Lung (tissue), 12 donors: ENCODE results near the gene STUM. TPM values are rescaled to one million over a fixed set of nuclear protein-coding genes. Genes with fewer than 3 reads are reported as not detected.

Source experiments
- ATAC-seq: fragments of 200-7000 bp; cut with Tn5 transposase; one replicate; pipeline ENCODE4 v1.9.1; 2020; ENCODE audit warnings: moderate number of reproducible peaks; ENCODE audit not compliant: insufficient read depth, low FRiP score
- DNase-seq, 3 donors: peaks; one replicate each; pipeline ENCODE4 v3.0.0-alpha.2; 2013 to 2017
- H3K27ac ChIP-seq, 2 donors: one replicate each; pipeline ENCODE4 v1.5.1; 2013; ENCODE audit warnings: mild to moderate bottlenecking in 2 of 2, moderate library complexity in 2 of 2, control low read depth in 1 of 2, inconsistent platforms in 1 of 2, low read depth in 1 of 2, low read length in 1 of 2
- H3K27me3 ChIP-seq, 3 donors: one replicate each; pipeline ENCODE4 v1.5.1; 2013; ENCODE audit warnings: low read length in 2 of 3; ENCODE audit not compliant: control insufficient read depth in 3 of 3, insufficient read depth in 3 of 3
- H3K36me3 ChIP-seq, 4 donors: one replicate each; pipeline ENCODE4 v1.5.1; 2013; ENCODE audit warnings: low read length in 4 of 4, mild to moderate bottlenecking in 1 of 4, moderate library complexity in 1 of 4; ENCODE audit not compliant: control insufficient read depth in 4 of 4, insufficient read depth in 4 of 4
- H3K4me1 ChIP-seq, 5 donors: one replicate each; pipeline ENCODE4 v1.5.1; 2013; ENCODE audit warnings: low read length in 5 of 5, mild to moderate bottlenecking in 2 of 5, moderate library complexity in 1 of 5; ENCODE audit not compliant: control insufficient read depth in 5 of 5, insufficient read depth in 5 of 5
- H3K4me3 ChIP-seq: one replicate; pipeline ENCODE4 v1.5.1; 2013; ENCODE audit warnings: mild to moderate bottlenecking, control low read depth, moderate library complexity
- H3K9ac ChIP-seq, 2 donors: one replicate each; pipeline ENCODE4 v1.5.1; 2013; ENCODE audit warnings: low read length in 2 of 2, control low read depth in 1 of 2; ENCODE audit not compliant: insufficient read depth in 1 of 2
- H3K9me3 ChIP-seq, 4 donors: one replicate each; pipeline ENCODE4 v1.5.1; 2013; ENCODE audit warnings: low read length in 3 of 4, mild to moderate bottlenecking in 1 of 4, moderate library complexity in 1 of 4; ENCODE audit not compliant: control insufficient read depth in 4 of 4, insufficient read depth in 3 of 4
- WGBS, 2 donors: extraction: QIAGEN DNeasy Blood & Tissue Kit; methylation state at CpG; one replicate each; pipeline ENCODE4 v1.1.7; 2013; 5-methylcytosine and 5-hydroxymethylcytosine counted together
- polyA plus RNA-seq, 2 donors: library from polyadenylated mRNA; stranded (reverse); fragments of 200-250 nt; gene quantifications; one replicate each; pipeline ENCODE4 v1.2.1, GENCODE V29; 2013
- total RNA-seq, 2 donors: library from RNA; depleted of rRNA in 1 of 2; stranded (reverse); fragments of >200 nt in 1 of 2; gene quantifications; one replicate each; pipeline ENCODE4 v1.2.1, GENCODE V29; 2014 to 2021
- TF ChIP-seq, protein P1 (sequence below): IDR thresholded peaks from 2 replicates; pipeline ENCODE4 v1.5.1; 2012; ENCODE audit warnings: mild to moderate bottlenecking; ENCODE audit errors: control extremely low read depth, extremely low read depth
- donor health status: control.
- donor health status: control.
- donor health status: Bipolar disorder and iron deficiency.
- donor health status: healthy.
- donor health status: DM: yes; HTN: yes; CAD: no.

STUM gene
- total and polyA plus RNA-seq, 4 donors, result 0.09 to 0.58 (median 0.48) TPM

DNA sequence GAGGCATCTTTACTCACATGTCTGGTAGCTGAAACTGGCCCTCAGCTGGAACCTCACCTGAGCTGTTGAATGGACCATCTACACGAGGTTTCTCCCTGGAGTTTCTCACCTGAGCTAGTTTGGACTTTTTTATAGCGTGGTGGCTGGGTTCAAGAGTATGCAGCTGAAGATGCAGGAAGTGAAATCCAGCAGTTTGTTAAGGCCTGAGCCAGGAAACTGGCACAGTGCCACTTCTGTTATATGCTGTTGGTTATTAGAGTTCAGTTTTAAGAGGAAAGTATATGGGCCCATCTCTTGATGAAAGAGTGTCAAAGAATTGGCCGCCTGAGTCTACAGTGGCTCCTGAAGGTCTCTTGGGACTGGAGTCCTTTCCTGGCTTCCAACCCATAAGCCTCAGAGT, 35.6 kb downstream of the STUM start:
- Histone ChIP-seq H3K9me3 (peaks cover 0 to 5% (median 0%) of the 10 kb centered on the region in 4 donors), H3K27me3 (no peaks in the 10 kb centered on the region), H3K27ac (no peak overlapping the region), H3K36me3 (no peaks in the 10 kb centered on the region), H3K9ac (no peak overlapping the region), H3K4me1 (no peaks in the 10 kb centered on the region), H3K4me3 (no peak overlapping the region)
- DNase-seq (peak in 1 of 3 donors; percentile 69), ATAC-seq (no peak)
- TF ChIP-seq, protein P1, sequence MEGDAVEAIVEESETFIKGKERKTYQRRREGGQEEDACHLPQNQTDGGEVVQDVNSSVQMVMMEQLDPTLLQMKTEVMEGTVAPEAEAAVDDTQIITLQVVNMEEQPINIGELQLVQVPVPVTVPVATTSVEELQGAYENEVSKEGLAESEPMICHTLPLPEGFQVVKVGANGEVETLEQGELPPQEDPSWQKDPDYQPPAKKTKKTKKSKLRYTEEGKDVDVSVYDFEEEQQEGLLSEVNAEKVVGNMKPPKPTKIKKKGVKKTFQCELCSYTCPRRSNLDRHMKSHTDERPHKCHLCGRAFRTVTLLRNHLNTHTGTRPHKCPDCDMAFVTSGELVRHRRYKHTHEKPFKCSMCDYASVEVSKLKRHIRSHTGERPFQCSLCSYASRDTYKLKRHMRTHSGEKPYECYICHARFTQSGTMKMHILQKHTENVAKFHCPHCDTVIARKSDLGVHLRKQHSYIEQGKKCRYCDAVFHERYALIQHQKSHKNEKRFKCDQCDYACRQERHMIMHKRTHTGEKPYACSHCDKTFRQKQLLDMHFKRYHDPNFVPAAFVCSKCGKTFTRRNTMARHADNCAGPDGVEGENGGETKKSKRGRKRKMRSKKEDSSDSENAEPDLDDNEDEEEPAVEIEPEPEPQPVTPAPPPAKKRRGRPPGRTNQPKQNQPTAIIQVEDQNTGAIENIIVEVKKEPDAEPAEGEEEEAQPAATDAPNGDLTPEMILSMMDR, result no peak
- 55 to 60% methylated on average over 3 of the region's 3 CpGs for WGBS, 2 donors

DNA sequence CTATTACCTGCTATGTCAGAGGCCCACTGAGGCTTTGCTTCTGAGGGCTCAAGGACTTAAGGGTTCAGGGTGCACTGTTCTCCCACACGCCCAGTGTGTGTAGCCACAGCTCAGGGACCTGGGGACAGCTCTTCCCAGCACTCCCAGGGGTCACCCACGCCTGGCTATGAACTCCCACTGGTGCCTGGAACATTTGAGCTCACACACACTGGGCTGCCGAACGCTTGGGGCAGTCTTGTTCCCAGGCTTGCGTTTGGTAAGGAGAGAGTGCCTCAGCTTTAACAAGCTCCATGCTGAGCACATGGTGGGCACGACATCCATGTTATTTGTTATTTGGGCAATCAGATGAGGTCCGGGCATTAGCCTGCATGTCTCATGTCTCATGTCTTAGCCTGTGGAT, 37.6 kb downstream of the STUM start:
- ATAC-seq, result no peak
- no peaks in the 10 kb centered on the region for H3K36me3 ChIP-seq
- H3K4me3 ChIP-seq, result no peak overlapping the region
- TF ChIP-seq, protein P1, result no peak
- H3K4me1 ChIP-seq, result no peaks in the 10 kb centered on the region
- no peak overlapping the region for H3K9ac ChIP-seq
- no peak for DNase-seq
- H3K27me3 ChIP-seq, result no peaks in the 10 kb centered on the region
- no peaks in the 10 kb centered on the region for H3K9me3 ChIP-seq
- H3K27ac ChIP-seq, result no peak overlapping the region
- WGBS, 2 donors, result 94% methylated on average over 7 of the region's 7 CpGs

DNA sequence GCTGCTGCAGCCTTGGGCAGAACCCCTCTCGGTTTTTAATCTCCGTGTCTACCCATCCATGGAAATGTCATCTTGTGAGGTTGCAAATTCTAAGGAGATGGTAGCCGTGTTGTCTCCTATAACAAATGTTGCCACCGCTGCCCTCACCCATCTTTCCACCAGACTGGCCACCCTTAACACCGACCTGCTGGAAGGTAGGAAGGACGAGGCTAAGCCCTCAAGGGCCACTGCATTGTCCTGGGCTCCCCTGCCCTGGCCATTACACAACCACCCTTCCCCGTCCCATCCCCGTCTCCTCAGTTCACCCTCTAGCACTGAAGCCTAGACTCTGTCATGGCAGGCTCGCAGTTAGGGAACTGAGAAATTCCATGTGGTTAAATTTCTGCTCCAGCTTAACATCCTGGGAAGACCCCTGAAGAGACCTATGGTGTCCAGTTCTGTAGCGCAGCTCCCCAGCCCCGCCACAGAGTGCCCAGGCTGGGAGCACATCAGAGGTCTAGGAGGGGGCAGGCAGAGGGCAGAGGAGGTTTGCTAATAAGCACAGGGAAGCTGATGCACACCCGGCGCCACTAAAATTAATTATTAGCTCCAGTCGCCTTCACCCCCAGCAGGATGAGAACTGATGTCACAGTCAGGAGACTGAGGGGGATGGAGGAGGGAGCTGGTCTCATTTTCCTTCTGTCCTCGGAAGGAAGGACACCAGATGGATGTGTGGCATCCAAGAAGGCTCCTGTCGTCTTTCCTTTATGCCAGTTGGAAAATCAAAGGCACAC, 38.3 kb downstream of the STUM start:
- 78 to 82% methylated on average over 16 of the region's 16 CpGs for WGBS, 2 donors
- ATAC-seq, result no peak
- Histone ChIP-seq H3K4me3 (no peak overlapping the region), H3K27ac (no peak overlapping the region), H3K4me1 (no peaks in the 10 kb centered on the region), H3K9me3 (no peaks in the 10 kb centered on the region), H3K9ac (no peak overlapping the region), H3K36me3 (no peaks in the 10 kb centered on the region), H3K27me3 (no peaks in the 10 kb centered on the region)
- TF ChIP-seq, protein P1, result no peak
- DNase-seq, result no peak
